HEK293T (cell line): ENCODE data around the gene SLC25A19.
"Not testable (repeated sequence)": the region's sequence is repeated elsewhere in the genome, so short reads cannot be mapped to it uniquely, and the experiment has no call there.

ENCODE experiments used
- CTCF ChIA-PET: fragments of 350-600 bp; formaldehyde crosslinking; extraction: SDS; loops from one replicate; lab custom pipeline; 2021; ENCODE audit warnings: antibody characterized with exemption, inconsistent platforms; lab: Yijun Ruan, JAX
- POLR2A ChIA-PET: fragments of 350-600 bp; formaldehyde crosslinking; extraction: SDS; loops from one replicate; lab custom pipeline; 2020; ENCODE audit warnings: antibody characterized with exemption, inconsistent platforms; lab: Yijun Ruan, JAX
- DNase-seq: peaks from one replicate; pipeline ENCODE4 v3.0.0; 2012; ENCODE audit warnings: mixed read lengths; ENCODE audit errors: extremely low spot score
- ARNT ChIP-seq: fragments of 450-650 bp; IDR thresholded peaks from 2 replicates; pipeline ENCODE4 v1.6.1; 2017; ENCODE audit warnings: mild to moderate bottlenecking
- BHLHE40 ChIP-seq: fragments of 450-650 bp; IDR thresholded peaks from 2 replicates; pipeline ENCODE4 v1.6.1; 2016; ENCODE audit warnings: mild to moderate bottlenecking, moderate library complexity, borderline replicate concordance
- CTBP1 ChIP-seq: fragments of 450-650 bp; IDR thresholded peaks from 2 replicates; pipeline ENCODE4 v1.6.1; 2016; ENCODE audit warnings: borderline replicate concordance
- ELF4 ChIP-seq: fragments of 450-650 bp; IDR thresholded peaks from 2 replicates; pipeline ENCODE4 v1.6.1; 2017; ENCODE audit warnings: antibody characterized with exemption
- FOXA1 ChIP-seq: fragments of 450-650 bp; IDR thresholded peaks from 2 replicates; pipeline ENCODE4 v1.6.1; 2016; ENCODE audit warnings: mild to moderate bottlenecking
- FOXK2 ChIP-seq: fragments of 450-650 bp; IDR thresholded peaks from 2 replicates; pipeline ENCODE4 v1.6.1; 2016; ENCODE audit warnings: mild to moderate bottlenecking
- FOXM1 ChIP-seq: fragments of 450-650 bp; IDR thresholded peaks from 2 replicates; pipeline ENCODE4 v1.6.1; 2017; ENCODE audit warnings: mild to moderate bottlenecking, borderline replicate concordance
- HDGF ChIP-seq: fragments of 450-650 bp; IDR thresholded peaks from 2 replicates; pipeline ENCODE4 v1.6.1; 2017; ENCODE audit warnings: antibody characterized with exemption, borderline replicate concordance
- L3MBTL2 ChIP-seq: fragments of 450-650 bp; conservative IDR thresholded peaks from 2 replicates; pipeline ENCODE4 v1.6.1; 2016; ENCODE audit warnings: mild to moderate bottlenecking
- LEF1 ChIP-seq: fragments of 450-650 bp; IDR thresholded peaks from 2 replicates; pipeline ENCODE4 v1.6.1; 2017; ENCODE audit warnings: mild to moderate bottlenecking, borderline replicate concordance
- NFRKB ChIP-seq: fragments of 450-650 bp; IDR thresholded peaks from 2 replicates; pipeline ENCODE4 v1.6.1; 2016; ENCODE audit warnings: mild to moderate bottlenecking, moderate library complexity
- SP1 ChIP-seq: fragments of 450-650 bp; IDR thresholded peaks from 2 replicates; pipeline ENCODE4 v1.6.1; 2017
- SUZ12 ChIP-seq: fragments of 450-650 bp; IDR thresholded peaks from 2 replicates; pipeline ENCODE4 v1.6.1; 2016; ENCODE audit warnings: mild to moderate bottlenecking
- TARDBP ChIP-seq: fragments of 450-650 bp; IDR thresholded peaks from 2 replicates; pipeline ENCODE4 v1.6.1; 2016
- ZNF384 ChIP-seq: fragments of 450-650 bp; IDR thresholded peaks from 2 replicates; pipeline ENCODE4 v1.6.1; 2016
- TF ChIP-seq, protein P1 (sequence below): fragments of 450-650 bp; IDR thresholded peaks from 2 replicates; pipeline ENCODE4 v1.6.1; 2016

SLC25A19 gene

GRCh38 chr17:75288770-75289114, 491 bp downstream of the SLC25A19 start:
- ChIA-PET CTCF (interaction anchor here (0.6 to 2.9 kb wide), 13 partner anchors 15 to 1670 kb away, joined by 3 to 28 read pairs (median 4); partner anchors contain the start of gene MIF4GD), POLR2A (interaction anchor here (0.5 to 3.8 kb wide), 40 partner anchors 8 to 416 kb away, joined by 3 to 82 read pairs (median 5); partner anchors contain the start of genes ARMC7, FDXR, GGA3 and GRB2)
- DNase-seq, result peak; percentile 52
- TF ChIP-seq SUZ12, result no peak
- TF ChIP-seq HDGF, result no peak
- TF ChIP-seq NFRKB, result no peak
- no peak for TF ChIP-seq TARDBP
- no peak for TF ChIP-seq LEF1

GRCh38 chr17:75288359-75288758, 874 bp downstream of the SLC25A19 start:
- CTCF ChIA-PET, result interaction anchor here (0.6 to 2.9 kb wide), 3 partner anchors 17 to 139 kb away, joined by 3 to 28 read pairs (median 5); partner anchors contain the start of gene MIF4GD
- no peak for DNase-seq
- POLR2A ChIA-PET, result interaction anchor here (1.1 to 3.8 kb wide), 19 partner anchors 8 to 237 kb away, joined by 3 to 82 read pairs (median 5); partner anchors contain the start of genes GGA3, GRB2, LLGL2 and MIF4GD

GRCh38 chr17:75287221-75287620, 2.0 kb downstream of the SLC25A19 start:
- POLR2A ChIA-PET, result interaction anchor here (1.4 kb wide), 1 partner anchor 16 kb away, joined by 9 read pairs; the partner anchor contains the start of gene MIF4GD
- TF ChIP-seq SUZ12 (no peak), ZNF384 (no peak), FOXA1 (no peak), LEF1 (no peak), NFRKB (no peak), HDGF (no peak), CTBP1 (no peak), BHLHE40 (no peak), SP1 (no peak)
- TF ChIP-seq, protein P1, sequence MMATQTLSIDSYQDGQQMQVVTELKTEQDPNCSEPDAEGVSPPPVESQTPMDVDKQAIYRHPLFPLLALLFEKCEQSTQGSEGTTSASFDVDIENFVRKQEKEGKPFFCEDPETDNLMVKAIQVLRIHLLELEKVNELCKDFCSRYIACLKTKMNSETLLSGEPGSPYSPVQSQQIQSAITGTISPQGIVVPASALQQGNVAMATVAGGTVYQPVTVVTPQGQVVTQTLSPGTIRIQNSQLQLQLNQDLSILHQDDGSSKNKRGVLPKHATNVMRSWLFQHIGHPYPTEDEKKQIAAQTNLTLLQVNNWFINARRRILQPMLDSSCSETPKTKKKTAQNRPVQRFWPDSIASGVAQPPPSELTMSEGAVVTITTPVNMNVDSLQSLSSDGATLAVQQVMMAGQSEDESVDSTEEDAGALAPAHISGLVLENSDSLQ, result no peak

More at GRCh38 chr17:75288359-75288758, 874 bp downstream of the SLC25A19 start:
- TF ChIP-seq SUZ12 (no peak), BHLHE40 (no peak), FOXK2 (no peak), ZNF384 (no peak)

DNA sequence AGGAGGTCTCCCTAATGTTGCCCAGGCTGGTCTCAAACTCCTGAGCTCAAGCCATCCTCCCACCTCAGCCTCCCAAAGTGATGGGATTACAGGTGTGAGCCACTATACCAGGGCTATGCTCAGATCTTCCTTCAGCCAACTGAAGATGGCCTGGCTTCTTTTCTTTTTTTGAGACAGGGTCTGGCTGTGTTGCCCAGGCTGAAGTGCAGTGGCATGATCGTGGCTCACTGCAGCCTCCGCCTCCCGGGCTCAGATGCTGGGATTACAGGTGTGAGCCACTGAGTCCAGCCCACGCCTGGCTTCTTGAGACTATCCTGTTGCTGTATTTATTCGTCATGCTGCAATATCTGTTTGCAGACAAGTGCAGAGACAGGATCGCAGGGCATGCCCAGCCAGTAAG, 4.1 kb downstream of the SLC25A19 start:
- CTCF ChIA-PET, result interaction anchor here (0.6 to 1.4 kb wide), 3 partner anchors 14 to 336 kb away, joined by 4 to 5 read pairs (median 5); partner anchors contain the start of gene MIF4GD
- POLR2A ChIA-PET, result interaction anchor here (1.2 to 1.4 kb wide), 3 partner anchors 14 to 24 kb away, joined by 3 to 6 read pairs (median 5); partner anchors contain the start of genes GGA3, MIF4GD and MRPS7
- DNase-seq, result no peak
- TF ChIP-seq HDGF, result no peak
- no peak for TF ChIP-seq TARDBP
- no peak for TF ChIP-seq ZNF384
- no peak for TF ChIP-seq CTBP1
- TF ChIP-seq FOXK2, result no peak
- no peak for TF ChIP-seq SUZ12
- no peak for TF ChIP-seq FOXA1
- TF ChIP-seq L3MBTL2, result no peak
- no peak for TF ChIP-seq ARNT
- TF ChIP-seq BHLHE40, result no peak
- TF ChIP-seq SP1, result no peak
- TF ChIP-seq ELF4, result no peak
- TF ChIP-seq FOXM1, result no peak
- TF ChIP-seq LEF1, result no peak
- no peak for TF ChIP-seq NFRKB
- TF ChIP-seq, protein P1, result no peak

More at GRCh38 chr17:75287221-75287620, 2.0 kb downstream of the SLC25A19 start:
- no peak for DNase-seq
- CTCF ChIA-PET, result no interaction called here

GRCh38 chr17:75280189-75280588, 9.0 kb downstream of the SLC25A19 start:
- ChIA-PET CTCF (interaction anchor here (0.6 to 1.4 kb wide), 2 partner anchors 10 to 82 kb away, joined by 3 to 5 read pairs; partner anchors contain the start of gene MIF4GD), POLR2A (interaction anchor here (1.5 to 4.5 kb wide), 2 partner anchors 9 kb away, joined by 6 to 26 read pairs; partner anchors contain the start of genes MIF4GD and SLC25A19)
- not testable (repeated sequence) for DNase-seq

DNA sequence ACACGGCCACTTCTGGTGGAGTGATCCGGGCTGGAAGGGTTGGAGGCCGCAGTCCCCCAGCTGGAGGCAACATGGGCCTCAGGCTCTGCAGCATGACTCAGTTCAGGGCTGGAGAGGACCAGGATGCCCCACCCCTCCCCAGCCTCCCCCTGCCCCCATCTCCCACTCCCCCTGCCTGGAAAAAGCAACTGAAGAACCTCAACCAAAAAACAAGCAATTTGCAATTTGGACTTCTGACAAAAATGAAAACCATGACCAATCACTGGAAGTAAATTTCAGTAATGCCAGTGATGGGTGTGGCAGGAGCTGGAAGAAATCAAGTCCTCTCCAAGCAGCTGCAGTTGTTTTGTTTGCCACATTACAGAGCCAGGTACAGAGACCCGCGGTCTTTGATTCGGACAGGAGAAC, 11.6 kb downstream of the SLC25A19 start:
- no peak for DNase-seq
- ChIA-PET POLR2A (interaction anchor here (1.0 to 2.7 kb wide), 5 partner anchors 9 to 16 kb away, joined by 3 to 22 read pairs (median 6); partner anchors contain the start of genes GGA3, MRPS7 and SLC25A19), CTCF (interaction anchor here (0.6 kb wide), 1 partner anchor 72 kb away, joined by 7 read pairs; no protein-coding TSS in a partner anchor)
- no peak for TF ChIP-seq ARNT
- TF ChIP-seq SUZ12, result no peak
- TF ChIP-seq L3MBTL2, result no peak
- no peak for TF ChIP-seq FOXA1
- no peak for TF ChIP-seq ZNF384
- no peak for TF ChIP-seq HDGF
- TF ChIP-seq LEF1, result no peak
- TF ChIP-seq ELF4, result no peak
- no peak for TF ChIP-seq BHLHE40
- TF ChIP-seq TARDBP, result no peak
- no peak for TF ChIP-seq FOXM1
- no peak for TF ChIP-seq CTBP1
- no peak for TF ChIP-seq FOXK2
- TF ChIP-seq SP1, result no peak
- TF ChIP-seq NFRKB, result no peak
- TF ChIP-seq, protein P1, result no peak
